Muscle of back (tissue), 11 donors: ENCODE results near the gene ZNF606. TPM values are rescaled to one million over a fixed set of nuclear protein-coding genes. Genes with fewer than 3 reads are reported as not detected.

Experiments used
- DNase-seq, 3 donors: peaks; one replicate each; pipeline versions ENCODE4 v3.0.0 to v3.0.0-alpha.2; 2013
- polyA plus RNA-seq, 10 donors: library from polyadenylated mRNA; unstranded; fragments of 120-200 nt; gene quantifications; one replicate each; pipeline ENCODE4 v1.2.1, GENCODE V29; 2013; ENCODE audit not compliant: insufficient read length in 10 of 10

The ZNF606 gene
- polyA plus RNA-seq, 10 donors = 9.1 to 14.2 (median 11.8) TPM

GRCh38 chr19:57935731-57936130 is 66.9 kb downstream of the ZNF606 start:
- no peak for DNase-seq

- peak; percentile 84 to 90 (median 86) for DNase-seq
These were observed 67.6 kb downstream of the ZNF606 start, which contains the start of gene ZNF418 for GRCh38 chr19:57934820-57935665. ZNF418 (minus strand) TSS chr19:57935402; CDS start chr19:57933822, 1,580 bp downstream.

- DNase-seq = no peak
These were observed 75.0 kb downstream of the ZNF606 start for GRCh38 chr19:57927587-57927986.

Other genes with a start within 250 kb of the ZNF606 start
- gene ZNF586, start 233.1 kb downstream of the ZNF606 start, polyA plus RNA-seq = 10 to 100 TPM in 9 of 10 donors, 1 to 10 TPM in 1; 9.5 to 15.2 (median 11.8) TPM
- 1 to 10 TPM; 2.1 to 6.4 (median 3.9) TPM for gene ZNF552, start 187.9 kb downstream of the ZNF606 start, polyA plus RNA-seq
- 1 to 10 TPM; 3.3 to 7.5 (median 5.4) TPM for gene ZNF587B, start 172.5 kb downstream of the ZNF606 start, polyA plus RNA-seq
- 10 to 100 TPM in 8 of 10 donors, 1 to 10 TPM in 2; 9.0 to 24.7 (median 14.7) TPM for gene ZNF587, start 153.0 kb downstream of the ZNF606 start, polyA plus RNA-seq
- gene ZNF814, start 113.8 kb downstream of the ZNF606 start, polyA plus RNA-seq = 10 to 100 TPM; 13.7 to 34.6 (median 24.3) TPM
- 10 to 100 TPM in 8 of 10 donors, 1 to 10 TPM in 2; 9.2 to 18.8 (median 11.9) TPM for gene ZNF417, start 86.2 kb downstream of the ZNF606 start, polyA plus RNA-seq
- gene ZNF418, start 67.4 kb downstream of the ZNF606 start, polyA plus RNA-seq = 10 to 100 TPM in 5 of 10 donors, 1 to 10 TPM in 5; 6.0 to 19.1 (median 9.6) TPM
- 1 to 10 TPM; 3.8 to 7.0 (median 6.0) TPM for gene ZNF256, start 55.1 kb downstream of the ZNF606 start, polyA plus RNA-seq
- gene C19orf18, start 28.3 kb downstream of the ZNF606 start, polyA plus RNA-seq = 1 to 10 TPM in 5 of 10 donors, under 1 TPM in 5; 0.49 to 3.2 (median 1.0) TPM
- gene ZSCAN1, start 31.2 kb upstream of the ZNF606 start, polyA plus RNA-seq = 1 to 10 TPM in 4 of 10 donors, under 1 TPM in 6; 0.48 to 1.5 (median 0.91) TPM
- 10 to 100 TPM in 9 of 10 donors, 1 to 10 TPM in 1; 9.9 to 19.1 (median 13.7) TPM for gene ZNF135, start 56.5 kb upstream of the ZNF606 start, polyA plus RNA-seq
- gene ZSCAN18, start 95.4 kb upstream of the ZNF606 start, polyA plus RNA-seq = 10 to 100 TPM; 50.1 to 66.8 (median 56.6) TPM
- gene ZNF329, start 148.0 kb upstream of the ZNF606 start, polyA plus RNA-seq = 10 to 100 TPM; 10.5 to 14.5 (median 11.5) TPM
- gene ZNF274, start 180.2 kb upstream of the ZNF606 start, polyA plus RNA-seq = 10 to 100 TPM in 3 of 10 donors, 1 to 10 TPM in 7; 7.5 to 11.7 (median 9.7) TPM
- gene ZNF544, start 226.1 kb upstream of the ZNF606 start, polyA plus RNA-seq = 10 to 100 TPM; 11.1 to 20.5 (median 16.9) TPM